ENCODE results near the gene GIPC1. TPM values are rescaled to one million over a fixed set of nuclear protein-coding genes. Genes with fewer than 3 reads are reported as not detected.
"Not testable (repeated sequence)": the region's sequence is repeated elsewhere in the genome, so short reads cannot be mapped to it uniquely, and the experiment has no call there.

Gene GIPC1
- total RNA-seq, 2 experiments from 2014 or later, result 36.5 to 47.2 TPM

GRCh38 chr19:14472202-14472938 is 23.6 kb downstream of the GIPC1 start:
- CTCF ChIA-PET, result interaction anchor here (0.6 to 2.0 kb wide), 18 partner anchors 8 to 336 kb away, joined by 3 to 7 read pairs (median 3); partner anchors contain the start of genes ASF1B and PKN1
- Mint-ChIP-seq H3K27me3 (peaks cover 16% of the 10 kb centered on the region), H3K9me3 (no peaks in the 10 kb centered on the region), H3K4me1 (peaks cover 30% of the 10 kb centered on the region), H3K27ac (peak overlapping the region; percentile 31), H3K36me3 (ENCODE audit: low read depth) (peaks cover 10% of the 10 kb centered on the region), H3K4me3 (no peak overlapping the region)
- POLR2A ChIA-PET, result no interaction called here
- DNase-seq, result peak; percentile 87

- peaks cover 16% of the 10 kb centered on the region for H3K27me3 Mint-ChIP-seq
Observed at GRCh38 chr19:14471436-14472187, 24.3 kb downstream of the GIPC1 start.

GRCh38 chr19:14470031-14470876 is 25.7 kb downstream of the GIPC1 start:
- Mint-ChIP-seq H3K27me3 (peaks cover 16% of the 10 kb centered on the region), H3K4me3 (no peak overlapping the region), H3K4me1 (peaks cover 16% of the 10 kb centered on the region), H3K36me3 (ENCODE audit: low read depth) (peaks cover 18% of the 10 kb centered on the region), H3K9me3 (no peaks in the 10 kb centered on the region), H3K27ac (no peak overlapping the region)
- ChIA-PET CTCF (interaction anchor here (0.9 kb wide), 1 partner anchor 29 kb away, joined by 4 read pairs; no protein-coding TSS in a partner anchor), POLR2A (no interaction called here)
- DNase-seq, result no peak

More at GRCh38 chr19:14471436-14472187, 24.3 kb downstream of the GIPC1 start:
- H3K4me3 Mint-ChIP-seq, result no peak overlapping the region
- peaks cover 10% of the 10 kb centered on the region for H3K36me3 Mint-ChIP-seq (ENCODE audit: low read depth)
- ChIA-PET CTCF (interaction anchor here (0.5 to 2.0 kb wide), 12 partner anchors 9 to 335 kb away, joined by 3 to 7 read pairs (median 4); partner anchors contain the start of genes ASF1B and DNAJB1), POLR2A (interaction anchor here (0.6 kb wide), 1 partner anchor 111 kb away, joined by 3 read pairs; no protein-coding TSS in a partner anchor)
- DNase-seq, result no peak
- no peaks in the 10 kb centered on the region for H3K9me3 Mint-ChIP-seq
- peaks cover 29% of the 10 kb centered on the region for H3K4me1 Mint-ChIP-seq
- H3K27ac Mint-ChIP-seq, result peak overlapping the region; percentile 31

- Mint-ChIP-seq H3K27me3 (peaks cover 3% of the 10 kb centered on the region), H3K4me1 (peaks cover 3% of the 10 kb centered on the region), H3K9me3 (no peaks in the 10 kb centered on the region), H3K36me3 (ENCODE audit: low read depth) (peaks cover 33% of the 10 kb centered on the region), H3K27ac (no peak overlapping the region), H3K4me3 (no peak overlapping the region)
- ChIA-PET CTCF (interaction anchor here (0.7 to 1.2 kb wide), 3 partner anchors 9 to 104 kb away, joined by 3 read pairs; no protein-coding TSS in a partner anchor), POLR2A (interaction anchor here (0.6 kb wide), 1 partner anchor 39 kb away, joined by 3 read pairs; no protein-coding TSS in a partner anchor)
- no peak for DNase-seq
Observed at GRCh38 chr19:14467816-14468215, 28.1 kb downstream of the GIPC1 start.

- POLR2A ChIA-PET, result interaction anchor here (0.6 kb wide), 1 partner anchor 40 kb away, joined by 3 read pairs; no protein-coding TSS in a partner anchor
- no peaks in the 10 kb centered on the region for H3K4me1 Mint-ChIP-seq
Observed at GRCh38 chr19:14467391-14467790, 28.5 kb downstream of the GIPC1 start.

GRCh38 chr19:14463747-14464146 is 32.2 kb downstream of the GIPC1 start:
- peaks cover 4% of the 10 kb centered on the region for H3K4me1 Mint-ChIP-seq
- DNase-seq, result no peak
- CTCF ChIA-PET, result interaction anchor here (0.6 kb wide), 1 partner anchor 9 kb away, joined by 3 read pairs; no protein-coding TSS in a partner anchor
- H3K27ac Mint-ChIP-seq, result no peak overlapping the region
- POLR2A ChIA-PET, result no interaction called here
- no peaks in the 10 kb centered on the region for H3K9me3 Mint-ChIP-seq
- no peaks in the 10 kb centered on the region for H3K27me3 Mint-ChIP-seq
- peaks cover 51% of the 10 kb centered on the region for H3K36me3 Mint-ChIP-seq (ENCODE audit: low read depth)
- H3K4me3 Mint-ChIP-seq, result no peak overlapping the region

More at GRCh38 chr19:14467391-14467790, 28.5 kb downstream of the GIPC1 start:
- H3K27me3 Mint-ChIP-seq, result no peaks in the 10 kb centered on the region
- no peak overlapping the region for H3K27ac Mint-ChIP-seq
- peaks cover 35% of the 10 kb centered on the region for H3K36me3 Mint-ChIP-seq (ENCODE audit: low read depth)
- no peak overlapping the region for H3K4me3 Mint-ChIP-seq
- H3K9me3 Mint-ChIP-seq, result no peaks in the 10 kb centered on the region
- DNase-seq, result no peak
- CTCF ChIA-PET, result interaction anchor here (1.2 to 1.3 kb wide), 2 partner anchors 8 to 331 kb away, joined by 3 to 4 read pairs; partner anchors contain the start of gene ASF1B

- H3K4me1 Mint-ChIP-seq, H3K27ac Mint-ChIP-seq, POLR2A ChIA-PET, H3K9me3 Mint-ChIP-seq, H3K27me3 Mint-ChIP-seq, H3K4me3 Mint-ChIP-seq, DNase-seq: not testable (repeated sequence)
- CTCF ChIA-PET, result interaction anchor here (0.6 to 2.1 kb wide), 2 partner anchors 18 to 223 kb away, joined by 3 to 4 read pairs; no protein-coding TSS in a partner anchor
- peaks cover 56% of the 10 kb centered on the region for H3K36me3 Mint-ChIP-seq (ENCODE audit: low read depth)
Observed at GRCh38 chr19:14462401-14462800, 33.5 kb downstream of the GIPC1 start.

- CTCF ChIA-PET, result interaction anchor here (0.6 to 2.1 kb wide), 4 partner anchors 11 to 43 kb away, joined by 3 to 5 read pairs (median 4); no protein-coding TSS in a partner anchor
- Mint-ChIP-seq H3K27ac (no peak overlapping the region), H3K4me3 (no peak overlapping the region), H3K27me3 (no peaks in the 10 kb centered on the region), H3K4me1 (peaks cover 6% of the 10 kb centered on the region), H3K36me3 (ENCODE audit: low read depth) (peaks cover 53% of the 10 kb centered on the region), H3K9me3 (no peaks in the 10 kb centered on the region)
- POLR2A ChIA-PET, result no interaction called here
- no peak for DNase-seq
Observed at GRCh38 chr19:14460935-14461334, 35.0 kb downstream of the GIPC1 start.

- peaks cover 52% of the 10 kb centered on the region for H3K36me3 Mint-ChIP-seq (ENCODE audit: low read depth)
- ChIA-PET CTCF (interaction anchor here (1.0 to 2.5 kb wide), 3 partner anchors 8 to 20 kb away, joined by 3 to 10 read pairs (median 3); no protein-coding TSS in a partner anchor), POLR2A (no interaction called here)
- peaks cover 7% of the 10 kb centered on the region for H3K4me1 Mint-ChIP-seq
- DNase-seq, result no peak
- H3K27me3 Mint-ChIP-seq, result no peaks in the 10 kb centered on the region
- no peak overlapping the region for H3K27ac Mint-ChIP-seq
- no peaks in the 10 kb centered on the region for H3K9me3 Mint-ChIP-seq
- H3K4me3 Mint-ChIP-seq, result no peak overlapping the region
Observed at GRCh38 chr19:14459703-14460102, 36.2 kb downstream of the GIPC1 start.

GRCh38 chr19:14452303-14452702 is 43.6 kb downstream of the GIPC1 start:
- CTCF ChIA-PET, POLR2A ChIA-PET, H3K9me3 Mint-ChIP-seq, H3K4me3 Mint-ChIP-seq, DNase-seq, H3K27me3 Mint-ChIP-seq, H3K27ac Mint-ChIP-seq: not testable (repeated sequence)
- peaks cover 15% of the 10 kb centered on the region for H3K4me1 Mint-ChIP-seq
- peaks cover 46% of the 10 kb centered on the region for H3K36me3 Mint-ChIP-seq (ENCODE audit: low read depth)

- no peaks in the 10 kb centered on the region for H3K9me3 Mint-ChIP-seq
- peaks cover 57% of the 10 kb centered on the region for H3K36me3 Mint-ChIP-seq (ENCODE audit: low read depth)
- H3K4me3 Mint-ChIP-seq, result no peak overlapping the region
- H3K27ac Mint-ChIP-seq, result no peak overlapping the region
- ChIA-PET POLR2A (no interaction called here), CTCF (interaction anchor here (1.0 kb wide), 1 partner anchor 18 kb away, joined by 3 read pairs; the partner anchor contains the start of gene PKN1)
- H3K4me1 Mint-ChIP-seq, result peaks cover 14% of the 10 kb centered on the region
- no peaks in the 10 kb centered on the region for H3K27me3 Mint-ChIP-seq
- DNase-seq, result no peak
Observed at GRCh38 chr19:14450876-14451275, 45.1 kb downstream of the GIPC1 start.
